ENCODE results near the gene ATP2B2. TPM values are rescaled to one million over a fixed set of nuclear protein-coding genes. Genes with fewer than 3 reads are reported as not detected.

The ATP2B2 gene
- total and polyA plus RNA-seq, 2 donors (not counting 1 experiment from before 2014, with no cell fraction given), result not detected

DNA sequence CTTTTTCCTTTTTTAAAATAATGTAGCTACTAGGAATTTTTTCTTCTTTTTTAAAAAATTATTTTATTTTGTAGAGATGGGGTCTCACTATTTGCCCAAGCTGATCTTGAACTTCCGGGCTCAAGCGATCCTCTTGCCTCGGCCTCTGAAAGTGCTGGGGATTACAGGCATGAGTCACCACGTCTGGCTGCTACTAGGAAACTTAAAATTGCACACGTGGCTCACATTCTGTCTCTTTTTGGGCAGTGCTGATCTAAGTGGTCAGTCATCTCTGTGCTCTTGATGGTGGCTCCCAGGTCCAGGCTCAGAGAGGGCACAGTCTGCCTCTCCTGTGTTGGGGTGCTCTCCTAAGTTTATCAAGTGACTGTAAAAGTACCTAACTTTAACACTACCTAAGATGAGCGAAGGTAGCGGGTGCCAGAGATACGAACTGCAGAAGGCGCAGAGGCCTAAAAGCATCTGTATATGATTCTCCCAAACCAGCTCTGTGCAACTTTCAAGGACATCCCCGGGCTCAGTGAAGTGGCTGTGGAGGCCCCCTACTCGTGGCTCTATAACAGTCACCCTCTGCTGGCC lies 131.6 kb downstream of the ATP2B2 start:
- Mint-ChIP-seq H3K9me3 (ENCODE audit: insufficient read depth) (no peaks in the 10 kb centered on the region), H3K4me1 (peaks cover 16% of the 10 kb centered on the region), H3K27me3 (peaks cover 7% of the 10 kb centered on the region), H3K4me3 (no peak overlapping the region), H3K27ac (no peak overlapping the region)
- intact Hi-C loops (cut with micrococcal nuclease), result no loop called here
- CTCF ChIA-PET, result no interaction called here
- H3K9ac ChIP-seq (ENCODE audit: low read length), result no peak overlapping the region
- no peaks in the 10 kb centered on the region for H4K20me1 ChIP-seq (ENCODE audit: control insufficient read depth, insufficient read depth, low read length, poor library complexity, severe bottlenecking)
- no peak overlapping the region for H2AFZ ChIP-seq (ENCODE audit: insufficient read depth, low read depth, low read length, poor library complexity, severe bottlenecking)
- peaks cover 0 to 5% (median 3%) of the 10 kb centered on the region in 3 donors for H3K9me3 ChIP-seq (ENCODE audit: control extremely low read depth in 1 of 3, control insufficient read depth in 2 of 3, insufficient read depth in 1 of 3, low read length in 2 of 3)
- ATAC-seq (ENCODE audit: low read depth) (no peak), DNase-seq (no peak)
- peaks cover 8 to 12% of the 10 kb centered on the region in 2 donors for H3K4me1 ChIP-seq (ENCODE audit: control insufficient read depth in 2 of 2, insufficient read depth in 2 of 2, low read length in 2 of 2)
- H3K36me3 ChIP-seq (replicated peaks in 1 of 2; ENCODE audit: control extremely low read depth in 1 of 2, control insufficient read depth in 1 of 2, extremely low read depth in 1 of 2, insufficient read depth in 2 of 2, low read length in 1 of 2), result no peaks in the 10 kb centered on the region
- H3K27me3 ChIP-seq (replicated peaks in 1 of 4; ENCODE audit: control extremely low read depth in 1 of 4, control insufficient read depth in 3 of 4, insufficient read depth in 4 of 4, low read length in 3 of 4), result peaks cover 0 to 2% (median 0%) of the 10 kb centered on the region in 4 experiments
- no peak overlapping the region for H3K27ac ChIP-seq (ENCODE audit: low read length in 2 of 2)
- POLR2A ChIA-PET, result no interaction called here
- H3K4me2 ChIP-seq (replicated peaks; ENCODE audit: low read depth, low read length, poor library complexity, severe bottlenecking), result no peak overlapping the region
- H3K4me3 ChIP-seq (ENCODE audit: control extremely low read depth in 1 of 5, extremely low read depth in 1 of 5, insufficient read depth in 1 of 5, low read depth in 2 of 5, low read length in 4 of 5), result no peak overlapping the region
- H3K79me2 ChIP-seq (ENCODE audit: control insufficient read depth, insufficient read depth, low read length), result no peaks in the 10 kb centered on the region
- TF ChIP-seq EZH2 (IDR thresholded peaks at IDR 0.05; ENCODE audit: borderline replicate concordance, insufficient read depth, low read depth, low read length, poor library complexity, severe bottlenecking), result no peak
- TF ChIP-seq, protein P1, sequence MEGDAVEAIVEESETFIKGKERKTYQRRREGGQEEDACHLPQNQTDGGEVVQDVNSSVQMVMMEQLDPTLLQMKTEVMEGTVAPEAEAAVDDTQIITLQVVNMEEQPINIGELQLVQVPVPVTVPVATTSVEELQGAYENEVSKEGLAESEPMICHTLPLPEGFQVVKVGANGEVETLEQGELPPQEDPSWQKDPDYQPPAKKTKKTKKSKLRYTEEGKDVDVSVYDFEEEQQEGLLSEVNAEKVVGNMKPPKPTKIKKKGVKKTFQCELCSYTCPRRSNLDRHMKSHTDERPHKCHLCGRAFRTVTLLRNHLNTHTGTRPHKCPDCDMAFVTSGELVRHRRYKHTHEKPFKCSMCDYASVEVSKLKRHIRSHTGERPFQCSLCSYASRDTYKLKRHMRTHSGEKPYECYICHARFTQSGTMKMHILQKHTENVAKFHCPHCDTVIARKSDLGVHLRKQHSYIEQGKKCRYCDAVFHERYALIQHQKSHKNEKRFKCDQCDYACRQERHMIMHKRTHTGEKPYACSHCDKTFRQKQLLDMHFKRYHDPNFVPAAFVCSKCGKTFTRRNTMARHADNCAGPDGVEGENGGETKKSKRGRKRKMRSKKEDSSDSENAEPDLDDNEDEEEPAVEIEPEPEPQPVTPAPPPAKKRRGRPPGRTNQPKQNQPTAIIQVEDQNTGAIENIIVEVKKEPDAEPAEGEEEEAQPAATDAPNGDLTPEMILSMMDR (IDR thresholded peaks at IDR 0.05), result no peak
- WGBS (ENCODE audit: insufficient coverage), result 90% methylated on average over 9 of the region's 11 CpGs

DNA sequence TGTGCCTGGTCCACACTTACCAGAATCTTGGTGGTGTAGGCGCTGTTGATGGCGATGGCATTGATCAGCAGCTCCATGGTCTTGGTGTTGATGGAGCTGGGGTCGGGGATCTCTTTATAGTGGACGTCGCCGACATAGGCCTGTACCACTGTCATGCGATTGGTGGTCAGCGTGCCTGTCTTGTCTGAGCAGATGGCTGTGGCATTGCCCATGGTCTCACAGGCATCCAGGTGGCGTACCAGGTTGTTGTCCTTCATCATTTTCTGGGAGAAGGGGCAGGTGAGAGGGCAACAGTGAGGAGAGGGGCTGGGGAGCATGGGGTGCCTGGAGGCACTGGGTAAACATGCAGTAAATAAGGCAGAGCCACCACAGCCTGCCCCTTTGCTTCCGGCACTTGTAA lies 133.6 kb downstream of the ATP2B2 start:
- peaks cover 0 to 2% (median 0%) of the 10 kb centered on the region in 4 experiments for H3K27me3 ChIP-seq (replicated peaks in 1 of 4; ENCODE audit: control extremely low read depth in 1 of 4, control insufficient read depth in 3 of 4, insufficient read depth in 4 of 4, low read length in 3 of 4)
- TF ChIP-seq, protein P1 (IDR thresholded peaks at IDR 0.05), result no peak
- TF ChIP-seq EZH2 (IDR thresholded peaks at IDR 0.05; ENCODE audit: borderline replicate concordance, insufficient read depth, low read depth, low read length, poor library complexity, severe bottlenecking), result no peak
- Mint-ChIP-seq H3K9me3 (ENCODE audit: insufficient read depth) (no peaks in the 10 kb centered on the region), H3K27me3 (peaks cover 7% of the 10 kb centered on the region), H3K4me1 (peaks cover 16% of the 10 kb centered on the region), H3K4me3 (no peak overlapping the region), H3K27ac (no peak overlapping the region)
- H3K9me3 ChIP-seq (ENCODE audit: control extremely low read depth in 1 of 3, control insufficient read depth in 2 of 3, insufficient read depth in 1 of 3, low read length in 2 of 3), result peaks cover 0 to 5% (median 3%) of the 10 kb centered on the region in 3 donors
- H3K4me2 ChIP-seq (replicated peaks; ENCODE audit: low read depth, low read length, poor library complexity, severe bottlenecking), result no peak overlapping the region
- ATAC-seq (ENCODE audit: low read depth) (no peak), DNase-seq (no peak)
- H4K20me1 ChIP-seq (ENCODE audit: control insufficient read depth, insufficient read depth, low read length, poor library complexity, severe bottlenecking), result no peaks in the 10 kb centered on the region
- intact Hi-C loops (cut with micrococcal nuclease), result no loop called here
- ChIA-PET POLR2A (interaction anchor here (1.2 kb wide), 1 partner anchor 15 kb away, joined by 5 read pairs; no protein-coding TSS in a partner anchor), CTCF (no interaction called here)
- 95% methylated on average over 10 of the region's 10 CpGs for WGBS (ENCODE audit: insufficient coverage)
- no peak overlapping the region for H3K4me3 ChIP-seq (ENCODE audit: control extremely low read depth in 1 of 5, extremely low read depth in 1 of 5, insufficient read depth in 1 of 5, low read depth in 2 of 5, low read length in 4 of 5)
- H2AFZ ChIP-seq (ENCODE audit: insufficient read depth, low read depth, low read length, poor library complexity, severe bottlenecking), result no peak overlapping the region
- H3K36me3 ChIP-seq (replicated peaks in 1 of 2; ENCODE audit: control extremely low read depth in 1 of 2, control insufficient read depth in 1 of 2, extremely low read depth in 1 of 2, insufficient read depth in 2 of 2, low read length in 1 of 2), result no peaks in the 10 kb centered on the region
- no peaks in the 10 kb centered on the region for H3K79me2 ChIP-seq (ENCODE audit: control insufficient read depth, insufficient read depth, low read length)
- no peak overlapping the region for H3K9ac ChIP-seq (ENCODE audit: low read length)
- no peak overlapping the region for H3K27ac ChIP-seq (ENCODE audit: low read length in 2 of 2)
- peaks cover 8 to 12% of the 10 kb centered on the region in 2 donors for H3K4me1 ChIP-seq (ENCODE audit: control insufficient read depth in 2 of 2, insufficient read depth in 2 of 2, low read length in 2 of 2)

Data from B cell (primary cell).